A673 (cell line): ENCODE measurements around the gene PDGFB. TPM values are rescaled to one million over a fixed set of nuclear protein-coding genes. Genes with fewer than 3 reads are reported as not detected.

Experiments
- BruUV-seq: library from RNA; stranded (reverse); fragments of 400-500 nt; replicated peaks from 2 replicates; lab custom pipeline; 2021; lab: Mats Ljungman, UMichigan
- CTCF ChIA-PET: fragments of 300-600 bp; sonication (Branson Sonifier 250); formaldehyde crosslinking; loops from one replicate; lab custom pipeline; 2022; ENCODE audit warnings: antibody characterized with exemption; lab: Charles Lee
- POLR2A ChIA-PET: fragments of 300-600 bp; sonication (Branson Sonifier 250); formaldehyde crosslinking; loops from one replicate; lab custom pipeline; 2022; ENCODE audit warnings: antibody characterized with exemption; ENCODE audit not compliant: low non-redundant PET; lab: Charles Lee
- DNase-seq: peaks from one replicate; pipeline ENCODE4 v3.0.0-alpha.2; 2015; ENCODE audit warnings: low spot score
- H3K27ac ChIP-seq: fragments of 200-600 bp; sonication (generic); 2 replicates; pipeline ENCODE4 v1.5.1; 2016; ENCODE audit warnings: mixed run types, low read depth, mild to moderate bottlenecking, mixed read lengths, antibody characterized with exemption, low read length; ENCODE audit not compliant: poor library complexity, severe bottlenecking
- H3K27me3 ChIP-seq: fragments of 200-600 bp; sonication (generic); replicated peaks from 2 replicates; pipeline ENCODE4 v1.6.1; 2017; ENCODE audit warnings: mixed run types, low read depth, mild to moderate bottlenecking, mixed read lengths, antibody characterized with exemption, low read length; ENCODE audit not compliant: insufficient read depth, poor library complexity
- H3K36me3 ChIP-seq: fragments of 200-600 bp; sonication (generic); 2 replicates; pipeline ENCODE4 v1.6.1; 2016; ENCODE audit warnings: mixed run types, mild to moderate bottlenecking, mixed read lengths, antibody characterized with exemption, low read length; ENCODE audit not compliant: insufficient read depth, poor library complexity, severe bottlenecking
- H3K4me1 ChIP-seq: fragments of 200-600 bp; sonication (generic); 2 replicates; pipeline ENCODE4 v1.6.1; 2017; ENCODE audit warnings: mixed run types, mild to moderate bottlenecking, mixed read lengths, antibody characterized with exemption, low read length; ENCODE audit not compliant: insufficient read depth, poor library complexity, severe bottlenecking
- H3K4me3 ChIP-seq: fragments of 200-600 bp; sonication (generic); 2 replicates; pipeline ENCODE4 v1.5.1; 2016; ENCODE audit warnings: low read depth, mixed run types, mild to moderate bottlenecking, mixed read lengths, low read length; ENCODE audit not compliant: poor library complexity, severe bottlenecking
- H3K9me3 ChIP-seq: fragments of 200-600 bp; sonication (generic); 2 replicates; pipeline ENCODE4 v1.6.1; 2016; ENCODE audit warnings: mixed run types, low read depth, mild to moderate bottlenecking, mixed read lengths, antibody characterized with exemption, low read length; ENCODE audit not compliant: poor library complexity, severe bottlenecking
- CTCF ChIP-seq: fragments of 300-800, 200-600 bp; sonication (generic); conservative IDR thresholded peaks from 2 replicates; pipeline ENCODE4 v1.5.1; 2017; ENCODE audit warnings: low read depth, mild to moderate bottlenecking, antibody characterized with exemption, low read length, moderate library complexity, mixed read lengths
- EZH2 ChIP-seq: fragments of 200-600 bp; sonication (generic); IDR thresholded peaks from 2 replicates; pipeline ENCODE4 v1.6.1; 2017; ENCODE audit warnings: borderline replicate concordance, low read depth, mild to moderate bottlenecking, mixed read lengths, antibody characterized with exemption, low read length; ENCODE audit not compliant: poor library complexity, severe bottlenecking
- intact Hi-C: fragments of 100-400 bp; cut with micrococcal nuclease; formaldehyde crosslinking; loops from one replicate; pipeline ENCODE4 v1.10.0; 2022; ENCODE audit not compliant: unreplicated experiment
- total RNA-seq: library from RNA; stranded (reverse); gene quantifications from 2 replicates; pipeline ENCODE4 v1.2.3, GENCODE V29; 2021

The PDGFB gene
- total RNA-seq, 1 experiment from 2014 or later = 0.09 TPM

GRCh38 chr22:39251762-39252460 lies 7.1 kb upstream of the PDGFB start:
- ChIA-PET CTCF (no interaction called here), POLR2A (no interaction called here)
- TF ChIP-seq EZH2 (no peak), CTCF (no peak)
- no peak for DNase-seq
- intact Hi-C loops = no loop called here
- Histone ChIP-seq H3K27me3 (no peaks in the 10 kb centered on the region), H3K27ac (no peak overlapping the region), H3K4me3 (no peak overlapping the region), H3K9me3 (no peaks in the 10 kb centered on the region), H3K36me3 (no peaks in the 10 kb centered on the region), H3K4me1 (no peaks in the 10 kb centered on the region)
- BruUV-seq = no TSS peak

- TF ChIP-seq CTCF (no peak), EZH2 (no peak)
- H3K4me1 ChIP-seq = no peaks in the 10 kb centered on the region
- ChIA-PET CTCF (no interaction called here), POLR2A (no interaction called here)
- intact Hi-C loops = no loop called here
- H3K27me3 ChIP-seq = peaks cover 9% of the 10 kb centered on the region
- H3K36me3 ChIP-seq = no peaks in the 10 kb centered on the region
- H3K4me3 ChIP-seq = no peak overlapping the region
- no peak for DNase-seq
- no TSS peak for BruUV-seq
- H3K27ac ChIP-seq = no peak overlapping the region
- H3K9me3 ChIP-seq = no peaks in the 10 kb centered on the region
These were observed 6.1 kb upstream of the PDGFB start for GRCh38 chr22:39250838-39251237.

- no peaks in the 10 kb centered on the region for H3K4me1 ChIP-seq
- ChIA-PET CTCF (no interaction called here), POLR2A (no interaction called here)
- no peaks in the 10 kb centered on the region for H3K9me3 ChIP-seq
- peaks cover 14% of the 10 kb centered on the region for H3K27me3 ChIP-seq
- H3K36me3 ChIP-seq = no peaks in the 10 kb centered on the region
- intact Hi-C loops = no loop called here
- H3K4me3 ChIP-seq = no peak overlapping the region
- no peak overlapping the region for H3K27ac ChIP-seq
- no peak for DNase-seq
- TF ChIP-seq CTCF (no peak), EZH2 (no peak)
- no TSS peak for BruUV-seq
These were observed 5.3 kb upstream of the PDGFB start for GRCh38 chr22:39250131-39250530.
